ENCODE measurements around the gene VPREB3. TPM values are rescaled to one million over a fixed set of nuclear protein-coding genes. Genes with fewer than 3 reads are reported as not detected.

VPREB3 gene
- total and polyA plus RNA-seq, 7 donors: 2.4 to 65.9 TPM; not detected in 5

GRCh38 chr22:23769321-23769965 lies 15.2 kb upstream of the VPREB3 start:
- peak overlapping the region; percentile 85 to 89 (median 88) for H3K27ac ChIP-seq
- DNase-seq: no peak
- no peak for TF ChIP-seq CTCF (IDR thresholded peaks at IDR 0.05)
- no peak for TF ChIP-seq EP300 (IDR thresholded peaks at IDR 0.05)
- no peak for TF ChIP-seq POLR2A (IDR thresholded peaks at IDR 0.05)
- TF ChIP-seq POLR2AphosphoS5 (IDR thresholded peaks at IDR 0.05): no peak
- H3K4me1 ChIP-seq: peaks cover 0 to 84% (median 60%) of the 10 kb centered on the region in 4 donors
- H3K9me3 ChIP-seq: no peaks in the 10 kb centered on the region
- no peaks in the 10 kb centered on the region for H3K36me3 ChIP-seq
- intact Hi-C loops (cut with DNase I): loop anchor here (2.0 to 5.0 kb wide), 5 partner anchors 17 to 227 kb away; partner anchors contain the start of genes SMARCB1 and ZNF70
- no peak overlapping the region for H3K4me3 ChIP-seq
- H3K27me3 ChIP-seq: no peaks in the 10 kb centered on the region
- WGBS, 2 donors: 65 to 68% methylated on average over 6 of the region's 6 CpGs

- Histone ChIP-seq H3K27ac (peak within 1 kb of the TSS; percentile 85 to 89 (median 88)), H3K4me1 (peaks cover 0 to 84% (median 60%) of the 10 kb centered on the region in 4 donors), H3K4me3 (peak within 1 kb of the TSS; percentile 57 to 75 (median 66)), H3K9me3 (no peaks in the 10 kb centered on the region), H3K27me3 (no peaks in the 10 kb centered on the region), H3K36me3 (no peaks in the 10 kb centered on the region)
- intact Hi-C loops (cut with DNase I): loop anchor here (2.0 to 5.0 kb wide), 5 partner anchors 17 to 226 kb away; partner anchors contain the start of genes SMARCB1 and ZNF70
- DNase-seq: peak; percentile 92
- WGBS, 2 donors: 0 to 1% methylated on average over 63 of the region's 63 CpGs
- peak; percentile 69 to 80 (median 74) for TF ChIP-seq POLR2AphosphoS5 (IDR thresholded peaks at IDR 0.05)
- TF ChIP-seq CTCF (IDR thresholded peaks at IDR 0.05): peak; percentile 73 to 92 (median 79)
- TF ChIP-seq EP300 (IDR thresholded peaks at IDR 0.05): no peak
- TF ChIP-seq POLR2A (IDR thresholded peaks at IDR 0.05): peak; percentile 18 to 65
These were observed 13.7 kb upstream of the VPREB3 start, which contains the start of gene CHCHD10 for GRCh38 chr22:23767673-23768548. TSS of gene CHCHD10 (minus strand) at chr22:23767972. CDS start at chr22:23767874, 98 bp downstream.

GRCh38 chr22:23767303-23767672 lies 13.1 kb upstream of the VPREB3 start:
- intact Hi-C loops (cut with DNase I): loop anchor here (5.0 kb wide), 3 partner anchors 50 to 225 kb away; no protein-coding TSS in a partner anchor
- peak overlapping the region; percentile 85 to 89 (median 88) for H3K27ac ChIP-seq
- peaks cover 0 to 83% (median 61%) of the 10 kb centered on the region in 4 donors for H3K4me1 ChIP-seq
- H3K27me3 ChIP-seq: no peaks in the 10 kb centered on the region
- H3K4me3 ChIP-seq: peak overlapping the region; percentile 57 to 75 (median 66)
- no peaks in the 10 kb centered on the region for H3K36me3 ChIP-seq
- no peak for DNase-seq
- H3K9me3 ChIP-seq: no peaks in the 10 kb centered on the region
- TF ChIP-seq CTCF (IDR thresholded peaks at IDR 0.05): no peak
- no peak for TF ChIP-seq POLR2AphosphoS5 (IDR thresholded peaks at IDR 0.05)
- no peak for TF ChIP-seq EP300 (IDR thresholded peaks at IDR 0.05)
- no peak for TF ChIP-seq POLR2A (IDR thresholded peaks at IDR 0.05)
- 2 to 8% methylated on average over 27 of the region's 27 CpGs for WGBS, 2 donors

GRCh38 chr22:23764899-23765881 lies 11.0 kb upstream of the VPREB3 start:
- Histone ChIP-seq H3K27ac (no peak overlapping the region), H3K36me3 (no peaks in the 10 kb centered on the region), H3K4me1 (peaks cover 0 to 63% (median 51%) of the 10 kb centered on the region in 4 donors), H3K27me3 (no peaks in the 10 kb centered on the region), H3K4me3 (no peak overlapping the region), H3K9me3 (no peaks in the 10 kb centered on the region)
- no peak for TF ChIP-seq CTCF (IDR thresholded peaks at IDR 0.05)
- TF ChIP-seq EP300 (IDR thresholded peaks at IDR 0.05): no peak
- no peak for TF ChIP-seq POLR2A (IDR thresholded peaks at IDR 0.05)
- no peak for TF ChIP-seq POLR2AphosphoS5 (IDR thresholded peaks at IDR 0.05)
- 86 to 93% methylated on average over 9 of the region's 9 CpGs for WGBS, 2 donors
- no peak for DNase-seq
- intact Hi-C loops (cut with DNase I): loop anchor here (5.0 kb wide), 3 partner anchors 48 to 223 kb away; no protein-coding TSS in a partner anchor

All from sigmoid colon (tissue), 7 donors.